ENCODE measurements around the gene FMO1.

Gene FMO1

DNA sequence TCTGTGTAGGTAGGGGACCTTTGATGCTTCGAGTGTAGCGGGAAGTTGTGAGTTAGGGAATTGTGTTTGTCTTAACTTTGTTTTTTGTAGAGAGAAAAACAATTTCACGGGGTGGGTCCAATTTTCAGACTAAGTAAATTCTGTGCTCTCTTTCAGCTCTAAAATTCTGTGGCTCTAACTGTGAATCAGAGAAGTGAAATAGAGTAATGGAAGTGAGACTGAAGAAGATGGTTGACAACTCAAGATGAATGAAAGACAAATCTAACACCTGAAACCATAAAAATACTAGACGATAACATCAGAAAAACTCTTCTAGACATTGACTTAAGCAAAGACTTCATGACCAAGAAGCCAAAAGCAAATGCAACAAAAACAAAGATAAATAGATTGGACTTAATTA, 4.4 kb upstream of the FMO1 start:
- DNase-seq = no peak

DNA sequence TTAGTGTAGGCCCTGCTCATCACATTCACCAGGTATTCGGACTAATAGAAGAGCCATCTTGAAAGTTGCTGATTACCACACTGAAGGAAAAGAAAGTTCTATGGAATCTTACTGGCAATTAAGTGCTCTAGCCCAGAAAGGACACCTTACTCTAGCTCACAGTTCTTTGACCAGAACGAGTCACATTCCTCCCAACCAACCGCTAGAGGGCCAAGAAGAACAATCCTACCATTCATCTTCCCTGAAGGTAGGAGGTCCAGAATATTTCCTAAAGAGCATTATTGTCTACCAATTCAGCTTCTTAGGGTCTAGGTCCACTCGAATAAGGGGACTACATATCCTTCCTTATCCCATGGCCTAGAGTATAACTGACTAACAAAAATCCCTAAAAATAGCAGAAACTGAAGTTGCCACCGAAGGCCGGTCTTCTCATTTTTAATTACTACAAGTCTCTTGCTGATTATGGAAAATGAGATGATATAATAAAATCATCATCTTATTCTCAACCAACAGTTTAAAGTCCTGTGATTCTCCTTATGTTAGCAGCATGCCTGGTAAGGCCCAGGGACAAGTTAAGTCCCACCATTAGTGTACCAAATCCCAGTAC, 2.7 kb upstream of the FMO1 start:
- peak; percentile 79 for DNase-seq

DNA sequence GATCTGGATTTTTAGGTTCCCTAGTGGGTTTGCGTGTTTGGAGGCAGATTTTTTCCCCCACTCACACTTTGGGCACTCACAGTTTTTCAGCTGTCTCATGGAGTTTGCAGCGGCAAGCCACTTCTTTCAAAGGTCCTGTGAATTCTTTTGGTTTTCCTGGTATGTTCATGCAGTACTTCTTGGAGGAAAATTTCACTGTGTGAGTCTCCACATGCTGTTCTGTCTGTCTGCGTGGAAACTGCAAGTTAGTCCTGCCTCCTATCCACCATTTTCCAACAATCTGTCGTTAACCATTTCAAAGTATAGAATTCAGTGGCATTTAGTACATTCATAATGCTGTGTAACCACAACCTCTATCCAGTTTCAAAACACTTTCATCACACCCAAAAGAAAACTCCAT, 793 bp upstream of the FMO1 start:
- no peak for DNase-seq

DNA sequence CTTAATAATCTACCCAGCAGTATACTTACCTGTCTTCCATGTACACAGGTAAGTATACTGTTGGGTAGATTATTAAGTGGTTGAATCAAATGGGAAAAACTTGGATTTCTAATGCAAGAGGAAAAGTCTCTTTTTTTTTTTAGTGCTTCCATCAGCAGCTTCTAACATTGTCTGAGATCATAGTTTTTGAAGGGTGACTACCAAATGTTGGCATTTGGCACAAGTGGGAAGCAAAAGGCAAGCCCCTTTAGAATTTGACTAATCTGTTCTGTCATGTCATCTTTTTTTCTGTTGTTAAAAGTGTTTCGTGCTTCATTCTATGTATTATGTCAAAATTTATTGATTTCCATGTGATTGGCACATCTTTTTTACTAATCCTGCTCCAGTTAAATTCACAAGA, 547 bp downstream of the FMO1 start:
- no peak for DNase-seq

DNA sequence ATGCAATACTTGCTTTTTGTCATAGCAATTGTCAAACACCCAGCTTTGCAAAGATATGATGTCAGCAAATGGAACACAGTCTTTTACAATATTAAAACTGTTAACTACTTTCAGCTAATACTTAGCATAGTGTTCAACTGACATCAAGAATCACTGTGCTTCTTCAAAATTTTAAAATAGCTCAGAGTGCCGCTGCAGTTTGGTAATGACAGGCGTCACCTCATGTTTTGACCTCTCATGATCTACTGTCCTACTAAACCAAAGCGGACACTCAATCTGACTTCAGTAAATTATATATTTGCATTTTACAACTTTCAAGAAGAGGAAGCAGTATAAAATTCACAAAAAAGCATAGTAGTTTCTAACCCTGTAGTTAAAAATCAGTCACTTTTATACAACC, 2.0 kb downstream of the FMO1 start:
- no peak for DNase-seq

DNA sequence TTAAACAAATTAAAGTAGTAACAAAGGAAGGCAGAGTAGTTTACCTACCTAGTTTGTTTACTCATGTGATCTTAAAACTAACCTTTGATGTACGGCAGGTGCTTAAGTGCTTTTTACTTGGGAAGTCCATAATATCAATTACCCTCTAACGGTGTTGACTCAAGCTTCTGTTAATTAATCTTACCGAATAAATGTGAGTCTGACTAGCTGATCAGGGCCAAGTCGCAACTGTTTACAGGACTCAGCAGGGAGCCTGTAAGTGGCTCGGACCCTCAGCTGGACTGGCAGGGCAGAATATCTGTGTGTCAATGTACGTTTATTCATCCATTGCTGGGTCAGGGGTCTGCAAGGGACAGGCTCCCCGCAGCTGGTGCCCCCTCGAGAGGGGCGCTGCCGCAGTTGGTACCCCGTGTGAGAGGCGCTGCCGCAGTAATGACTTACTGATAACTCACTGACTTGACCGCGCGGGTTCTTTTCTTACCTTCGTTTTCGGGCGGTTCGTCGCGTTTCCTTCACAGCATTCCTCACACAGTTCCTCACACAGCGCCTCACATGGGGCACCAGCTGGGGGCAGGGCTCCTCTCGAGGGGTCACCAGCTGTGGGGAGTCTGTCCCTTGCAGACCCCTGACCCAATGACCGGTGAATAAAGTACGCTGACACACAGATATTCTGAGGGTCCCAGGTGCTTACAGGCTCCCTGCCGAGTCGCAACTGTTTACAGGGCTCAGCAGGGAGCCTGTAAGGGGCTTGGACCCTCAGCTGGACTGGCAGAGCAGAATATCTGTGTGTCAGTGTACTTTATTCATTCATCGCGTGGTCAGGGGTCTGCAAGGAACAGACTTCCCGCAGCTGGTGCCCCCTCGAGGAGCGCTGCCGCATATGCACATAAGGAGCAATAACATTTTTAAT, 3.0 kb downstream of the FMO1 start:
- DNase-seq = peak; percentile 89

DNA sequence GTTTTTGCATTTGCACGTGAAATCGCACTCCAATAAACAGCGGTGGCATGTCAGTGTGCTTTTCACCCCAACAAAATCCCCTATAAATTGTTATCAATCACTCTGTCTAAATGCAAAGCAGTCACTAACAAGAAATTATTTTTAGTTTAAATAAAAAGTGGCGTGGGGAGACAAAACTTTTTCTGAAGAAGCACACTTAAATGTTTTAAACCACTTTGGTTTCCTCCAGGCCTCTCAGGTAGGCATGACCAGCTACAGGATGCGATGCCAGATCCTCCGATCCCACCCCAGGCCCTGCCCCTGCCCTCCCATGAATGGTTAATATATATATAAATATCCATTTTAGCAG, 3.6 kb downstream of the FMO1 start:
- DNase-seq = no peak

DNA sequence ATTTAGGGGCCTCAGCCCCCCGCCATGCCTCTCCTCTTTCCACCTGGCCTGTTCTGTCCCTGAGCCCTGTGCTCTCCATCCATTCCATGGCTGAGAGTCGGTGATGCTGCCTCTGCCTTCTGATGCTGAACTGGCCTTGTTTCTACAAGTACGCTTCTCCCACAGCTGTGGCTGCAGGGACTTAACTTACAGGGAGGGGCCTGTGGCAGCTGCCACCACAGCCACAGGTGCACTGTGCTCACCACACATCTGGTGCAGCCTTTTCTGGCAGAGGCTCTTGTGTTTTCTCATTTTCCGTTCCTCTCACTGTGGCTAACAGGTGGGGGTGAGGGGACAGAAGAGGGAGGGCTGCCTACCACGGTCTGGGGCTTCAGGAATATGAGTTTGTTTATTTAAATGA, 4.2 kb downstream of the FMO1 start:
- DNase-seq = peak; percentile 58

DNA sequence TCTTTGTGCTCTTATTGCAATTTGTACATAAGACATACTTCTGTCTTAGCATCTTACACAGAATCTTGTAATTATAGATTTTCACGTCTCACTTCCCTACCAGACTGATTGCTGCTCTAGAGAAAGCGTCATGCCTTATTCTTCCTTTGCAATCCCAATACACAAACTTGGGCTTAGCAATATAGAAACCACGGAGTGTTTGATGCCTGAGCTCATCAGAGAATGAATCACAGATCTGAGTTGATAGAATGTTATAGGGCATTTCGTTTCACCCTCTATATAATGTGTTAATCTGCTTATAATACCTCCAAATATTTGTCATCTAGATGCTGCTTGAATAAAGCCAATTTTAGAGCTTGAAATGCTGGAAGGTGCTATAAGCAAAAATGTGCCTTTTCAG, 6.6 kb downstream of the FMO1 start:
- DNase-seq = no peak

DNA sequence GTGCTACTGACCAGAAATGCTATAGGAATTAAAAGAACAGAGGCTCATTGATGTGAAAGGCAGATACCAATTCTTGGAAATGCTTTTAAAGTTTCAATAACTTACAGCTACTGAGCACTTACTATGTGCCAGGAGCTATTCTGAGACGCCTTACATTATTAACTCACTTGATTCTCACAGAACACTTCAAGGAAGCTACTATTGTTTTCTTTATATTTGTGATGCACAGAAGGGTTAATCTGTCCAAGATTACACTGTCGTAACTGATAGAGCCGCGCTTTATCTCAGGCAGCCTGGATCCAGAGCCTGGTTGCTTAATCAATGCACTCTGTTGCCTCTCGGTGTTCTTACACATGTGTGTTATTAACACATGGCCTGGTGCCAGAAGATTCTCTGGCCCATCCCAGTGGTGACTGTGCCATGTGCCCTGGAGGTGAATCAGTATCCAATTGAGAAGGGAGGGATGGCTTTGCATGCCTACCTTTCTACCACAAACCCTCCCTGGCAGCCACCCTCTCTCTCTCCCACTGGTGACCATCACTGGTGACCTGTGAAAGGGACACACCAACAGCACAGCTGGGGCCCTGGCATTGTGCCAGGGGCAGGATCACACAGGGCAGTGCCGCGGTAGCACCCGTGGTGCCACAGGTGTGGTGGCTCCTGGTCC, 8.8 kb downstream of the FMO1 start:
- DNase-seq = peak; percentile 65

DNA sequence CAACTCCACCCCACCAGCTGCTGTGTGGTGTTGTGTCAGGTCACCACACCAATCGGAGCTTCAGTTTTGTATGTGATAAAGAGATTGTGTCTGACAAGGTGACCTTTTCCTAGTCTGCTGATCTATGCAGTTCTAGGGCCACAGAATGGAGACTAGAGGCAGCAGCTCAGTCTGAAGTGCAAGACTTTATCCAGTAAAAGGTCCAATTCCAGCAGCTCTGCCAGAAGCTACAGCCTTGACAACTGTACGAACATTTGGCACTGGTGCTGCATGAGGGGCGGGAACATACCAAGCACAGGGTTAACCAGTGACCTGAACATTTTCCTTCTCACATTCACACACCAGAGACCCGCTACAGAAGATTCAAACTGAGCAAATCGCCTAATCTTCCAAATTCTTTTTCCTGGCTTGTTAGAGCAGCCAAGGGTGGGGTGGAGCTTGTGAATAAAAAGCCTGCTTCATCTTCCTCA, 9.3 kb downstream of the FMO1 start:
- no peak for DNase-seq

DNA sequence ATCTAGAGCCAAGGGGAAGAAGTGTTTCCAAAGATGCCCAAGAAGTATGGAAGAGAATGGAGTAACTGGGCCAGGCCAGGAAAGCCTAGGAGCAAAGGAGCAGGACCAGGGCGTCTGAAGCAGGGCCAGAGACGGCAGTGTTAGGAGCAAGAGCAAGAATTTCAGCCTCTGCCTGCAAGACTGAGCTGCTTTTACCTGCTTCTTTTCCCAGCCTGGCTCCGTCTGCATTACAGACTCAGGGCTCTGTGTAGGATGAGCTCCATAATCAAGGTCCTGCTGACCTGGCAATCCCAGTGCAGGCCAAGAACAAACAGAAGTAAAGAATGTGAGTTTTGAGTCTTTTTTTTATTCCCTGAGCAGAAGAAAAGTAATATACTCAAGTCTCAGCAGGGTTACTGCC, 10.1 kb downstream of the FMO1 start:
- no peak for DNase-seq

DNA sequence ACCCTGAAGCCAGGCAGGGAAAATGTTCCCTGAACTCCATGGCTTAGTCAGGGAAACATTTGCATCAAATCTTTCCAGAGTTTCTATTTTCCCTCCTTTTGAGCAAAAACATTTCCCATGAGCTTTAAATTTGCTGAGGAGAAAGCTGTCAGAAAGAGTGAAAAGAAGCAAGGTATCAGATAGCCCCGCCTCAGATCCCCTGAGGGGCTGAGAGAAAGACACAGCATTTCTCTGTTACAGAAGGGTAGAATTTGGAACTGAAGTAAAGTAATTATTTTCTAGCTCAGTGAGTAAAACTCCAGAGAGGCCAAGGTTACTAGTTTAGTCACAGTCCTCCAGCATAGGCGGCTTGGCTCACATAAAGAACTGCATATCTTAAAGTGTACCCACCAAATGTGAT, 10.6 kb downstream of the FMO1 start:
- no peak for DNase-seq

DNA sequence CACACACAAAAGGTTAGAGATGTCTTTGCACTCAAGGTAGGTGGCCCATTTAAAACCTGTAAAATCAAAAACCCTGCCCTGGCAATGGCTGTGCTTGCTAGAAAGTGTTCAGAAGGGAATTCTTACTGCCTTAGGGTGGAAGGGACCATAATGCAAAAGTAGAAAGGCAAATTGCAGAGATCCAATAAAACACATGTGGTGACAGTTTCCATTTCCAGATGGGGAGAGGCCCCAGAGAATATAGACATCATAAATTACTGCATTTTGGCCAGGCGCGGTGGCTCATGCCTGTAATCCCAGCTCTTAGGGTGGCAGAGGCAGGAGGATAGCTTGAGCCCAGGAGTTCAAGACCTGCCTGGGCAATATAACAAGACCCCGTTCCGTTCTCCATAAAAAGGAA, 13.0 kb downstream of the FMO1 start:
- no peak for DNase-seq

DNA sequence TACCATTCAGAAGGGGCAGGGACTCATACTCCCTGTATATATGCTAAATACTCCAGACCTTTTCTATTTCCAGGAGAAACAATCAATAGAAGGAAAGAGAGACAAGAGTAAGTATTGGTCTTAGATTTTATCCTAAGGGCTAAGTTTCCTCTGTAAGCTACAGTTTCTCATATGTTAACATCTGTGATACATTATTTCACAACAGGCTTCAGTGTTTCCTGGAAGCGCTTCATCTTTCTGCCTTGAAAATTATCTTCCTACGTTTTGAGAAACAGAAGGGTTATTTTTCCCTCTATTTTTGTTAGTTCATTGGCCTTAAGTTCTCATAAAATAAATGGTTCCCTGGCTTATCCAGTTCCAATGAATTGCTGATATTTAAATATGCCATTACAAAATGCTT, 15.6 kb downstream of the FMO1 start:
- DNase-seq = no peak

DNA sequence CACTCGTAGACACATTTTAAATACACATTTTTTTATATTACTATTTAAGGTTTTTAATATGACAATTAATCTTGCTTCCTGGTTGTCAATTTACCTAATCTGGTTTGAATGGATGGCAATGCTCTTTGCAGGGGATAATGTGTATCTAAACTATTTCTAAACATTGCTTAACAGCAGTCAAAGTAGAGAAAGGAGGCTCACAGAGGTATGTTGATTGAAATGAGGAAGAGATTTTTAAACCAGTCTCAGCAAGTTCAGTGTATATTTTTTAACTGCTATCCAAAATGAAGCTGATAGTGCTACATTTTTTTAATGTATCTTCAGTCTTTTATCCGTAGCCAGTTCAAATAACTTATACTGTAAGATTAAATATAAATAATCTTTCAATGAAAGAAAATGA, 17.4 kb downstream of the FMO1 start:
- no peak for DNase-seq

DNA sequence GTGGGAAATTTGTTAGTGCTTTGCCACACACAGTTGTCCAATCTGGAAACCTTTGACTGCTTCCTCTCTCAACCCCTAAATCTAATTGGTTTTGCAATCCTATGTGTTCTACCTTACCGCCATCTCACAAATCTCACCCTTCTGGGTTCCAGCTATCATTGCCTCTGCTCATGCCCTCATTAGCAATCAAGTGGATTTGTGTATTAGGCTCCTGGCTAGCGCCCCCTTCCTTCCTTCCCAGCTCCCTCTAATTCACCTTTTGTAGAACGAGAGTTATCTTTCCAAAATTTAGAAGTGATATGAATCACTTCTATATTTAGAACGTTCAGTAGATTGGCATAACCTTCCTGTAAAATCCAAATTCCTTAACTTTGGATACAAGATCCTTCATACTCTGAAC, 18.6 kb downstream of the FMO1 start:
- DNase-seq = peak; percentile 67

DNA sequence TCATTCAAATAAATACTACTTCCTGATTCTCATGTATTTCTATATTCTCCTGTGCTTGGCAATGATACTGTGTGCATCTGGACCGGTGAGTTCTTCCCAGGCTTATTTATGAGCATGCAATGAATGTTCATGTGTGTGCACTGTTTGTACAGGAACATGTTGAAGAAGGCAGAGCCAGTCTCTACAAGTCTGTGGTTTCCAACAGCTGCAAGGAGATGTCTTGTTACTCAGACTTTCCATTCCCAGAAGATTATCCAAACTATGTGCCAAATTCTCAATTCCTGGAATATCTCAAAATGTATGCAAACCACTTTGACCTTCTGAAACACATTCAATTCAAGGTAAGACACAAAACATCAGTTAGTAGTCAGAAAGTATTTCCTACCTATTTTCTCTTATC, 19.1 kb downstream of the FMO1 start:
- no peak for DNase-seq

DNA sequence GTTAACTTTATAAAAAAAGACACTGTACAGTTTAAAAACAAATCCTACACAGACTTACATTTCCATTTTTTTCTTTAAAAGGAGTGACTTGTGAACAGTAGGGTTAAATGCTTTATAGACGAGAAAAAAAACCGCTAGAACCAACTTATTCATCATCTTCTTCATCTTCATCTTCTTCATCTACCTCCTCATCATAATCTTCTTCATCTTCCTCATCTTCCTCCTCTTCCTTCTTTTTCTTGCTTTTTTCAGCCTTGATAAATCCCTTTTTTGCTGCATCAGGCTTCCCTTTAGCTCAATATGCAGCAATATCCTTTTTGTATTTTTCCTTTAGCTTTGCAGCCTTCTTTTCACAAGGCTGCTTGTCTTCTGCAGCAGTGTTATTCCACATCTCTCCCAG, 22.5 kb downstream of the FMO1 start:
- no peak for DNase-seq

DNA sequence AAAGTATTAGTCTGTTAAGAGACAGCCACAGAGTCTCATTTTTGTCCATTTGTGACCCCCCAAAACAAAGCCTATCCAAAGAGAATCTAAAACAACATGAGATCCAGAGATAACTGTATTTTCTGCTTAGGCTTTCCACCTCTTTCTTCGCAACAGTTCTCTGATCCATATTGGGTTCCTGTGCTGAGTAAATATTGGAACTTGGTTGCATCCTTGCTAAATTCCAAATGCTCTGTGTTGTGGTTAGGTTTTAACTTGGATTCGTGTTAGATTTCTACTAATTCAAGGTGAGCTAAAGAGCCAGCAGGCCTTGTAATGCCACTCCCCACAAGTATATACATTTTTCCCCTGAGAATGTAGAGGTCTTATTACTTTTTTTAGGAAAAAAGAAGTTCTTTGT, 29.2 kb downstream of the FMO1 start:
- no peak for DNase-seq

DNA sequence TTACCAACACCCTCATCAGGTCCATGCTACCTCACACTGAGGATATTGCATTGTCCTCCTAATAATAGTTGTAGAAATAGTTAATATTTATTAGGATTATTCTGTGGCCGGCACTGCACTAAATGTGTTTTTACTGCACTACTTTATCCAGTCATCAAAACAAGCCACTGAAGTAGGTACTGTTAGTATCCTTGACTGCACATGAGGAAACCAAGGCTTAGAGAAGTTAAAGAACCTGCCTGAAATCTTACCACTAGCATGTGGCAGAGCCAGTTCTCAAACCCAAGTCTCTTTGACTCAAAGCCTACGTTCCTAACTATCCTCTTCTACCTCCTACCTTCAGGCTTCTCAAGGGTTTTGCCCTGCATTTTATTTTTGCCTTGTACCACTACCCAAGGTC, 30.9 kb downstream of the FMO1 start:
- DNase-seq = no peak

DNA sequence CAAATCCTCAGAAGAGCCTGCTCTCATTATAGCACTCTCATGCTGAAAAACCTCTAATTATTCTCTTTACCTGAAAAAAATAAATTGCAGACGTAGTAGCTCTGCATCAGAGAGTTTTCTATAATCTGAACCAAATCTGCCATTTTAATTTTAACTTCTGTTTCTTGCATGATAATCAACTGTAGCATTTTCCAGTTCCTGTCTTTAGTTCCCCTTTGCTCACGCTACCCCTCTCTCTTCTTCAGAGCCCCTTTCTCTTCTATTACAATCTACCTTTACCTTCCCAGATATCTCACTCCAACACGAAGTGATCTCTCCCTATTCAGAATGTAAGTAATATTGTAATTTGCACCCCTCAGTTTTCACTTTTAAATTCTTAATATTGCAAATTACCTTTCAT, 31.4 kb downstream of the FMO1 start:
- no peak for DNase-seq

DNA sequence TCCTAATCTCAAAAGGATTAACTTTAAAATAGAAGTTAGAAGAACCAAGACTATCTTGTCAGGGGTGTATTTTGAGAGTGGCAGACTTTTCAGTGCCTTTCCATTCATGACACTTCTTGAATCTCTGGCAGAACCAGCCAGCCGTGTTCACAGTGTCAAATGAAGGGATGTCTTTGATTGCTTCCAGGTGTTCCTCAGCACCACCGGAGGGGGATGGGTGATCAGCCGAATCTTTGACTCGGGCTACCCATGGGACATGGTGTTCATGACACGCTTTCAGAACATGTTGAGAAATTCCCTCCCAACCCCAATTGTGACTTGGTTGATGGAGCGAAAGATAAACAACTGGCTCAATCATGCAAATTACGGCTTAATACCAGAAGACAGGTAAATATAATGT, 32.3 kb downstream of the FMO1 start:
- no peak for DNase-seq

DNA sequence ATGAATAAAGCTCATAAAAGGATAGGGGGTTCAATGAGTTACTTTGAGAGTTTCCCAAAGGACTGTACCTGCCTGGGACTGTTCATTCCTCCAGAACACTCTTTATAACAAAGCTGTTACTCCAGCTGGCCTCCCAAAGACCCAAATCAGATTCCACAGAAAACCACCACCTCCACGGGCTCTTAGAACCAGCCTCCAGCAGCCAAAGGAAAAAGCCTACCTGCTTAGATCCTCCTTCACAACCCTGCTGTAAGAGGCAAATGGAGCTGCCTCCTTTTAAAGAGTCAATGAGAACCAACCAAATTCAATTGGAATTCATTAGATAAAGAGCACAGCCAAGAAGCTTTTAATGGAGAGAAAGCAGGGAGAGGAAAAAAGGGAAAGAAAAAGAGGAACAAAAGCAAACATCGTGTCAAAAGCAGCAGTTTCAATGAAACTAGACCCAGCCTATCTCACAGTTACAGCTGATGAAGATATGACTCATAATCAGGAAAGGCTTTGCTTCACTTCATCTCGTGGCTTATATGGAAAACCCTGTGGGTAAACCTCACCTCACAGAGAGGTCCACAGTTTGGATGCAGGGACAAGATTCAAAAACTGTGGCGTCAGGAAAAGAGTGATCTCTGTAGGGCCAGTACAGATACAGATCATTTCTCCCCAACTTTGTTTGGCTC, 37.9 kb downstream of the FMO1 start:
- DNase-seq = no peak

Data from NCI-H82 (cell line).